GM12873 (cell line): Measurements from ENCODE around the gene MAGI2.
A peak's percentile ranks its signal among the peaks of the same experiment; 100 is the strongest.

Experiments
- CTCF ChIP-seq: IDR thresholded peaks from 2 replicates; pipeline ENCODE4 v1.5.1; 2012; ENCODE audit warnings: low read depth, mild to moderate bottlenecking, moderate library complexity, low read length, control low read depth; ENCODE audit not compliant: insufficient read depth; ENCODE audit errors: missing control alignments

MAGI2 gene

GRCh38 chr7:78607099-78607498 is 846.4 kb downstream of the MAGI2 start:
- TF ChIP-seq CTCF: peak; percentile 64

GRCh38 chr7:78605119-78605518 is 848.3 kb downstream of the MAGI2 start:
- no peak for TF ChIP-seq CTCF

GRCh38 chr7:78601728-78602127 is 851.7 kb downstream of the MAGI2 start:
- TF ChIP-seq CTCF: no peak

- no peak for TF ChIP-seq CTCF
Observed at GRCh38 chr7:78594156-78594555, 859.3 kb downstream of the MAGI2 start.

- TF ChIP-seq CTCF: no peak
Observed at GRCh38 chr7:78588393-78588792, 865.1 kb downstream of the MAGI2 start.

GRCh38 chr7:78587443-78588044 is 865.9 kb downstream of the MAGI2 start:
- TF ChIP-seq CTCF: peak; percentile 44

- TF ChIP-seq CTCF: no peak
Observed at GRCh38 chr7:78585980-78586379, 867.5 kb downstream of the MAGI2 start.
